ENCODE results near the gene TBCA.

The TBCA gene

DNA sequence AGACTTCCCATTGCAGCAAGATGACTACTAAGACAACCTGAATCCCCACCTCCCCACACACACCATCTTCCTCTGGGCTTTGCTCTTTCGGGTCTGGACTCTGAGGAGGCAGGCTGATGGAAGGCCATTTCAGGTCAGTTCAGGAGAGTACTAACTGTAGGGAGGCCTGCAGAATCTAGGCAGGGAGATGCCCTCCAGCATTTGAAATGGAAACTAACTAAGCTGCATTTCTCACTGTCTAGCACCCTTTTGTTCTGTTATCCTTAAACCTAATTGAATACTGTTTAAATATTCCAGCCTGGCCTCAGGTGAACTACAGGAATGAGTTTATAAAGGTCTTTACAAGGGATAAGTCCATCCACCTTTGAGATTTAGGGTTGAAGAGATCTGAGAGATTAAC is 4.9 kb upstream of the TBCA start:
- TF ChIP-seq, protein P1, sequence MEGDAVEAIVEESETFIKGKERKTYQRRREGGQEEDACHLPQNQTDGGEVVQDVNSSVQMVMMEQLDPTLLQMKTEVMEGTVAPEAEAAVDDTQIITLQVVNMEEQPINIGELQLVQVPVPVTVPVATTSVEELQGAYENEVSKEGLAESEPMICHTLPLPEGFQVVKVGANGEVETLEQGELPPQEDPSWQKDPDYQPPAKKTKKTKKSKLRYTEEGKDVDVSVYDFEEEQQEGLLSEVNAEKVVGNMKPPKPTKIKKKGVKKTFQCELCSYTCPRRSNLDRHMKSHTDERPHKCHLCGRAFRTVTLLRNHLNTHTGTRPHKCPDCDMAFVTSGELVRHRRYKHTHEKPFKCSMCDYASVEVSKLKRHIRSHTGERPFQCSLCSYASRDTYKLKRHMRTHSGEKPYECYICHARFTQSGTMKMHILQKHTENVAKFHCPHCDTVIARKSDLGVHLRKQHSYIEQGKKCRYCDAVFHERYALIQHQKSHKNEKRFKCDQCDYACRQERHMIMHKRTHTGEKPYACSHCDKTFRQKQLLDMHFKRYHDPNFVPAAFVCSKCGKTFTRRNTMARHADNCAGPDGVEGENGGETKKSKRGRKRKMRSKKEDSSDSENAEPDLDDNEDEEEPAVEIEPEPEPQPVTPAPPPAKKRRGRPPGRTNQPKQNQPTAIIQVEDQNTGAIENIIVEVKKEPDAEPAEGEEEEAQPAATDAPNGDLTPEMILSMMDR (IDR thresholded peaks at IDR 0.05; ENCODE audit: low read depth, low read length): no peak

GRCh38 chr5:77778881-77779438 is 2.8 kb upstream of the TBCA start:
- no peak for DNase-seq (ENCODE audit: extremely low read depth, low read depth)
- TF ChIP-seq, protein P1 (IDR thresholded peaks at IDR 0.05; ENCODE audit: low read depth, low read length): no peak

More for the DNA sequence above, 4.9 kb upstream of the TBCA start:
- DNase-seq (ENCODE audit: extremely low read depth, low read depth): no peak

DNA sequence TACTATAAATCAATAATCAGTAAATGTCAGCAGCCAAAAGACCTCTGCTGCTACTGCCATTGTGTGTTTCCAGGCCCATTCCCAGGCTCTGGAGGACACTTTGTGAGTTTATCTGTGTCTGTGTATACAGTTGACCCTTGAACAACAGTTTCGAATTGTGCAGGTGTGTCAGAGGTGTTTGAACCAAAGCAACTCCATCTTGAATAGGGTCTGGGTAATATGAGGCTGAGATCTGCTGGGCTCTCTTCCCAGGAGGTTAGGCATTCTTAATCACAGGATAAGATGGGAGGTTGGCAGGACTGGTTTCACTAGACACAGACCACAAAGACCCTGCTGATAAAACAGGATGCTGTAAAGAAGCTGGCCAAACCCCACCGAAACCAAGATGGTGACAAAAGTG is 2.3 kb upstream of the TBCA start:
- TF ChIP-seq, protein P1 (IDR thresholded peaks at IDR 0.05; ENCODE audit: low read depth, low read length): no peak
- DNase-seq (ENCODE audit: extremely low read depth, low read depth): no peak

DNA sequence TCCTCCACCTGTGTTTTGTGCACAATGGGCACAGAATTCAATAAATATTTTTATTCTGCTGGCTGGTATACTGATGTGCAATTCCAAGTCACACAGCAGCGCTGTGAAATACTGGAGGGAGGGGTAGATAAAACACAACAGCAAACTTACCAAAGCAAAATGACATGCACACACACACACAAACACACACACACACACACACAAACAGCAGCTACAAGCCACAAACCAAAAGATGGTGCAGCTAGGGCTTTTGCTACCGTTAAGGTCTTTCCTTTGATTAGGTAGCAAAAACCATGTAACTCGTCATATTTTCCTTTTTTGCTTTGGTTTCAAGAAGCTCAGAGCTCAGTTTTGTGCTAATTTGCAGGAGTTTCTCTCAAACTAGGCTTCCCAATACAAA is 1.8 kb upstream of the TBCA start:
- no peak for DNase-seq (ENCODE audit: extremely low read depth, low read depth)
- TF ChIP-seq, protein P1 (IDR thresholded peaks at IDR 0.05; ENCODE audit: low read depth, low read length): no peak

DNA sequence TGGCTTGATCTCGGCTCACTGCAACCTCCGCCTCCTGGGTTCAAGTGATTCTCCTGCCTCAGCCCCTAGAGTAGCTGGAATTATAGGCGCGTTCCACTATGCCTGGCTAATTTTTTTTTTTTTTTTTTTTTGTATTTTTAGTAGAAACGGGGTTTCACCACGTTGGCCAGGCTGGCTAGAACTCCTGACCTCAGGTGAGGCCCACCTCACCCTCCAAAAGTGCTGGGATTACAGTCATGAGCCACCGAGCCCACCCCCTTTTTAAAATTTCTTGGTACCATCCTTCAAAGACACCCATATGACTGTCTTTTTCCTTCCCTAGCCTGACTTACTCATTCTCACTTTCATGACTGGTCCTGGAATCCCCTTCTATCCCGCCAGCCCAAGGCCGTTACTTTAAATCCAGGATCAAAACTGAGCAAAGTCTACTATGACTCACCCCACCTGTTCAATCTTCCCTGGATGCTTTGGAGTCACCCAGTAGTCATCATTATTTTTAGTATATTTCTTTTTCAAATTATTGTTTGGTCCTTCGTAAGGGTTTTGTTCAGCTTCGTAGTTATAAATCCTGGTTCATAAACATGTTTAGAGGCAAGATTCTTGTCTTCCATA is 1.2 kb upstream of the TBCA start:
- no peak for DNase-seq (ENCODE audit: extremely low read depth, low read depth)
- TF ChIP-seq, protein P1 (IDR thresholded peaks at IDR 0.05; ENCODE audit: low read depth, low read length): no peak

DNA sequence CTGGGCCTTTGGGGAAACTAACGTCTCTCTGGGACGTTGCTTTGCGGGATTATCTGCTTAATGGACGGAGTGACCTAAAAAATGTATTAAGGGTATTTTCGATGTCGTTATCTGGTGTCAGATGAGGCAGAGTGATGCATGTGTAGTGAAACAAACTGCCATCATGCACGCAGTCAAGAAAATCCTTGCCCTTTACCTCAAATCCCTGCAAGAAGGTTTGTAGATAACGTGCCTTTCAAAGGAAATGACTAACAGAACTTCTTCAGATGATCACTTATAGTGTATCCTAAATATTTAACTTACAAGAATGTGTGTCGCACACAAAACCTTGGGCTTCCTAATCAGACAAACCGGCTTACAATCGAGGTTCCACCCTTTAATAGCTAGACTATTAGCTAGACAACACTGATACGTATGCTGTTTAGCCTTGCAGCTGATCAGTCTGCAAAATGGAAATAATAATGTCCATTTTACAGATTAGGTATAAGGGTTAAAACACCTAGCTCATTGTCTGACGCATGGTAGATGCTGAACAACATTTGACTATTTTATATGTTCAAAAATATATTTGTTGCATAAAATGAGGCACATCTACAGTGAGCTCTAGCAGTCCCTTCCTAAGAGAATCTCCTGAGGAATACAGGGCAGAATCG is 541 bp upstream of the TBCA start:
- DNase-seq (ENCODE audit: extremely low read depth, low read depth): no peak
- TF ChIP-seq, protein P1 (IDR thresholded peaks at IDR 0.05; ENCODE audit: low read depth, low read length): no peak

All from AG09319 (cell line).